AG04450 (cell line): Measurements from ENCODE around the gene RXFP1. TPM values are rescaled to one million over a fixed set of nuclear protein-coding genes. Genes with fewer than 3 reads are reported as not detected.
A peak's percentile ranks its signal among the peaks of the same experiment; 100 is the strongest.
"Not testable (repeated sequence)": the region's sequence is repeated elsewhere in the genome, so short reads cannot be mapped to it uniquely, and the experiment has no call there.

ENCODE experiments used
- CTCF ChIA-PET: fragments of 300-600, 350-600 bp; formaldehyde crosslinking; extraction: SDS; loops from one replicate; lab custom pipeline; 2022; ENCODE audit warnings: antibody characterized with exemption, inconsistent platforms; lab: Charles Lee
- POLR2A ChIA-PET: fragments of 350-600 bp; formaldehyde crosslinking; extraction: SDS; loops from one replicate; lab custom pipeline; 2021; ENCODE audit warnings: antibody characterized with exemption, inconsistent platforms; lab: Yijun Ruan, JAX
- DNase-seq: peaks from one replicate; pipeline ENCODE4 v3.0.0-alpha.2; 2011; ENCODE audit warnings: low read depth, low spot score
- H3K27ac ChIP-seq: one replicate; pipeline ENCODE4 v1.5.1; 2012; ENCODE audit warnings: low read depth, low read length, control low read depth
- H3K27me3 ChIP-seq: one replicate; pipeline ENCODE4 v1.6.0; 2012; ENCODE audit warnings: low read length; ENCODE audit not compliant: control insufficient read depth, insufficient read depth
- H3K4me3 ChIP-seq: 2 replicates; pipeline ENCODE4 v1.5.1; 2011; ENCODE audit warnings: mild to moderate bottlenecking, low read depth, low read length, control low read depth
- H3K9me3 ChIP-seq: 2 replicates; pipeline ENCODE4 v1.5.1; 2012; ENCODE audit warnings: low read length; ENCODE audit not compliant: control insufficient read depth, insufficient read depth
- polyA plus RNA-seq: library from polyadenylated mRNA; depleted of rRNA; stranded (reverse); fragments of >200 nt; gene quantifications from 2 replicates; pipeline ENCODE4 v1.2.3, GENCODE V29; 2011
- TF ChIP-seq, protein P1 (sequence below): IDR thresholded peaks from 2 replicates; pipeline ENCODE4 v1.5.1; 2011; ENCODE audit warnings: low read depth, low read length, control low read depth, inconsistent platforms

Gene RXFP1
- polyA plus RNA-seq, 1 experiment, result 0.02 TPM

DNA sequence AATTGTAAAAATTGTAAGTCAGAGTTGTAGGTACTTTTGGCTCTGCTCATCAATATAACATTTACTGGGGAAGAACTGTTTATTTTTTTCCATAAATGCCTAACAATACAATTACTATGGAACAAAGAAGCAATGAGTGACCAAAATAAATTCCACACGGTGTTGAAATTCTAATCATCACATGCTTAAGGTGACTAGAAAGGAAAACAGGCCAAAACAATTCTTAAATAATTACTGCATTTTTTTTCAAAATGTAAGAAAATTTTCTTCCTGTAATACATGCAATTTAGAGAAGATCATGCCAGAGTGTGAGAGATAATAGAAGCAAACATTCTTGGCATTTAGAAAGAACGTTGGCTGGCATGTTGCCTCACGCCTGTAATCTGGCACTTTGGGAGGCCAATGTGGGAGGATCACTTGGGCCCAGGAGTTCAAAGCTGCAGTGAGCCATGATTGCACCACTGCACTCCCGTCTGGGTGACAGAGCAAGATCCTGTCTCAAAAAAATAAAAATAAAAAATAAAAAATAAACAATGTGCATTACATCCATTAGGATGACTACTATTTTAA is 127.5 kb downstream of the RXFP1 start:
- TF ChIP-seq, protein P1, sequence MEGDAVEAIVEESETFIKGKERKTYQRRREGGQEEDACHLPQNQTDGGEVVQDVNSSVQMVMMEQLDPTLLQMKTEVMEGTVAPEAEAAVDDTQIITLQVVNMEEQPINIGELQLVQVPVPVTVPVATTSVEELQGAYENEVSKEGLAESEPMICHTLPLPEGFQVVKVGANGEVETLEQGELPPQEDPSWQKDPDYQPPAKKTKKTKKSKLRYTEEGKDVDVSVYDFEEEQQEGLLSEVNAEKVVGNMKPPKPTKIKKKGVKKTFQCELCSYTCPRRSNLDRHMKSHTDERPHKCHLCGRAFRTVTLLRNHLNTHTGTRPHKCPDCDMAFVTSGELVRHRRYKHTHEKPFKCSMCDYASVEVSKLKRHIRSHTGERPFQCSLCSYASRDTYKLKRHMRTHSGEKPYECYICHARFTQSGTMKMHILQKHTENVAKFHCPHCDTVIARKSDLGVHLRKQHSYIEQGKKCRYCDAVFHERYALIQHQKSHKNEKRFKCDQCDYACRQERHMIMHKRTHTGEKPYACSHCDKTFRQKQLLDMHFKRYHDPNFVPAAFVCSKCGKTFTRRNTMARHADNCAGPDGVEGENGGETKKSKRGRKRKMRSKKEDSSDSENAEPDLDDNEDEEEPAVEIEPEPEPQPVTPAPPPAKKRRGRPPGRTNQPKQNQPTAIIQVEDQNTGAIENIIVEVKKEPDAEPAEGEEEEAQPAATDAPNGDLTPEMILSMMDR, result no peak
- no peak overlapping the region for H3K4me3 ChIP-seq
- H3K9me3 ChIP-seq, result no peaks in the 10 kb centered on the region
- H3K27ac ChIP-seq, result no peak overlapping the region
- no peak for DNase-seq
- H3K27me3 ChIP-seq, result no peaks in the 10 kb centered on the region
- CTCF ChIA-PET, result no interaction called here
- POLR2A ChIA-PET, result no interaction called here

DNA sequence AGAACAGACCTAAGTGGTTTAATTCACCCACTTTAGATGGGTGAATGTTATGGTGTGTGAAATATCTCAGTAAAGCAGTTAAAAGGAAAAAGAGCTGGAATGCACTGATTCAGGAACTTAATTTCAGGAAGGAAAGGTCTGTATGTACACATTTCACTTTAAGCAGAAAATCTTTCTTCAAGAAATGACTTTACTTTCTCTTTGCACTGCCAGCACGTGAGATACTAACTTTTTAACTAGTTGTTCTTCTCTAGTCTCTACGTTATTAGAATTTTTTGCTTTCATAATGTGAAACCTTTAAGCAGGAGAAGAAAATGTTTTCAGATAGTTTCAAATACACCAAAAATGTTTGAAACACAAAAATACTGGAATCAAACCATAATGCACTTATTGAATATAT is 131.2 kb downstream of the RXFP1 start:
- H3K4me3 ChIP-seq, result peak overlapping the region; percentile 35
- CTCF ChIA-PET, result interaction anchor here (2.7 kb wide), 1 partner anchor 27 kb away, joined by 8 read pairs; no protein-coding TSS in a partner anchor
- no peak overlapping the region for H3K27ac ChIP-seq
- DNase-seq, result no peak
- TF ChIP-seq, protein P1, result no peak
- no peaks in the 10 kb centered on the region for H3K27me3 ChIP-seq
- POLR2A ChIA-PET, result no interaction called here
- H3K9me3 ChIP-seq, result no peaks in the 10 kb centered on the region; the same call in 1 of the 2 replicates

DNA sequence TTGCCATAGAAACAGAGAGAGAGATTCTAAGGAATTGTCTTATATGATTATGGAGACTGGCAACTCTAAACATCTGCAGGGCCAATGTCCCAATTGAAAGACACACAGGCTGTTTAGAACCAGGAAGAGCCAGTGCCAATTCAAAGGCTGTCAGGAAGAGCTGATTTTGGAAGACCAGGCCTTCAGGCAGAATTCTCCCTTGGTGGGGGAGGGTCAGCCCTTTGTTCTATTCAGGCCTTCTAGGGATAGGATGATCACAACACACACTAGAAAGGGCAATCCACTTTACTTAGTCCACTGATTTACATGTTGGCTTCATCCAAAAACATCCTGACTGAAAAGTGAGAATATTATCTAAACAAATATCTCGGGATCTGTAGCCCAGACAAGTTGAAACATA is 134.8 kb downstream of the RXFP1 start:
- no peak for DNase-seq
- POLR2A ChIA-PET, result no interaction called here
- no peak overlapping the region for H3K4me3 ChIP-seq
- TF ChIP-seq, protein P1, result no peak
- H3K27me3 ChIP-seq, result no peaks in the 10 kb centered on the region
- H3K9me3 ChIP-seq, result no peaks in the 10 kb centered on the region; the same call in 1 of the 2 replicates
- H3K27ac ChIP-seq, result no peak overlapping the region
- CTCF ChIA-PET, result no interaction called here

DNA sequence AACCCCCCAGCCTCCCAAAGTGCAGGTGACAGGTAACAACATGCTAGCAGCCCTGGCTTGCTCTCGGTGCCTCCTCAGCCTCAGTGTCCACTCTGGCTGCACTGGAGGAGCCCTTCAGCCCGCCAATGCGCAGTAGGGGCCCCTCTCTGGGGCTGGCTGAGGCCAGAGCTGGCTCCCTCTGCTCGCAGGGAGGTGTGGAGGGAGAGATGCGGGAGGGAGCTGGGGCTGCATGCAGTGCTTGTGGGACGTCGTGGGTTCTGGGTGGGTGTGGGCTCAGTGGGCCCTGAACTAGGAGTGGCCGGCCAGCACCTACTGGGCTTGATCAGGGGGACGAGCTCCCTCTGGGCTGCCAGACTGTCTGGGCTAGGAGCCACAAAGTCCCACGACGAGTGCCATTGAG is 135.6 kb downstream of the RXFP1 start:
- ChIA-PET POLR2A (no interaction called here), CTCF (interaction anchor here (0.7 kb wide), 1 partner anchor 397 kb away, joined by 3 read pairs; no protein-coding TSS in a partner anchor)
- Histone ChIP-seq H3K4me3 (no peak overlapping the region), H3K9me3 (no peaks in the 10 kb centered on the region; the same call in 1 of the 2 replicates), H3K27ac (no peak overlapping the region), H3K27me3 (no peaks in the 10 kb centered on the region)
- no peak for DNase-seq
- TF ChIP-seq, protein P1, result no peak

DNA sequence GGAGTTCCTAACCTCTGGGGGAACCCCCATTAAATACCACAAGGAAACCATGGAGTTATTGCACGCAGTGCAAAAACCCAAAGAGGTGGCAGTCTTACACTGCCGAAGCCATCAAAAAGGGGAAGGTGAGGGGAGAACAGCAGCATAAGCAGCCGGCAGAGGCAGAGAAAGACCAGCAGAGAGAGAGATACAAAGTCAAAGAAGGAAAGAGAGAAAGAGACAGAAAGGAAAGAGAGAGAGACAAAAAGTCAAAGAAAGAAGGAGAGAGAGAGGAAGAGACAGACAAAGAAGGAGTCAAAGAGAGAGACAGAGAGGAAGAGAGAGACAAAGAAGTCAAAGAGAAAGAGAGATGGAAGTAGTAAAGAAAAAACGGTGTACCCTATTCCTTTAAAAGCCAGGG is 141.6 kb downstream of the RXFP1 start:
- POLR2A ChIA-PET, DNase-seq, H3K4me3 ChIP-seq, H3K9me3 ChIP-seq, CTCF ChIA-PET, H3K27me3 ChIP-seq, H3K27ac ChIP-seq: not testable (repeated sequence)

DNA sequence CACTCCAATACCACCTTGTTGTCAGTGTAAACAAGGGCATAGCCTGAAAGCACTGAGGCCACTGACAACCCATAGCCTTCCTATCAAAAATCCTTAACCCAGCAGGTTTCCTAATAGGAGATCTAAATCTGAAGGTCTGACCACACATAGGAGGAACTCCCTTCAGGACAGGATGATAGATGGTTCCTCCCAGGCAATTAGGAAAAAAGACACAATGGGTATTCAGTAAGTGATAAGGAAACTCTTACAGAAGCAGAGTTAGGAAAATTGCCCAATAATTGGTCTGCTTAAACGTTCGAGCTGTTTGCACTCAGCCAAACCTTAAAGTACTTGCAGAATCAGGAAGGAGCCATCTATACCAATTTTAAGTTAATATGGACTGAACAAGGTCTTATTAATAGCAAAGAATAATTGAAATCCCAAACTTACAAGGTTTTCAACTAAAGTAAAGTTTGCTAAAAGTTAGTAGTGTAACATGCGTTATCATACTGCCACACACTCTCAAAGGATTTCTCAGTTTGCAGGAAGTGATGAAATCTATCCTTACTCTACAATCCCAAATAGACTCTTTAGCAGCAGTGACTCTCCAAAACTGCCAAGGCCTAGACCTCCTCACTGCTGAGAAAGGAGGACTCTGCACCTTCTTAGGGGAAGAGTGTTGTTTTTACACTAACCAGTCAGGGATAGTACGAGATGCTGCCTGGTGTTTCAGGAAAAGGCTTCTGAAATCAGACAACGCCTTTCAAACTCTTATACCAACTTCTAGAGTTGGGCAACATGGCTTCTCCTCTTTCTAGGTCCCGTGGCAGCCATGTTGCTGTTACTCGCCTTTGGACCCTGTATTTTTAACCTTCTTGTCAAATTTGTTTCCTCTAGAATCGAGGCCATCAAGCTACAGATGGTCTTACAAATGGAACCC is 142.3 kb downstream of the RXFP1 start:
- CTCF ChIA-PET, result not testable (repeated sequence)

More for the DNA sequence above, 142.3 kb downstream of the RXFP1 start:
- H3K27ac ChIP-seq, H3K9me3 ChIP-seq, H3K4me3 ChIP-seq, DNase-seq, H3K27me3 ChIP-seq, POLR2A ChIA-PET: not testable (repeated sequence)
